Measurements from ENCODE around the gene GPRIN1.

Gene GPRIN1

GRCh38 chr5:176633598-176633997 is 23.6 kb upstream of the GPRIN1 start:
- TF ChIP-seq GATA3 (IDR thresholded peaks at IDR 0.05; ENCODE audit: low read depth, low read length) (no peak), GATA2 (IDR thresholded peaks at IDR 0.05; ENCODE audit: low read depth, low read length) (no peak)

GRCh38 chr5:176632745-176633144 is 22.8 kb upstream of the GPRIN1 start:
- TF ChIP-seq GATA3 (IDR thresholded peaks at IDR 0.05; ENCODE audit: low read depth, low read length), result no peak
- TF ChIP-seq GATA2 (IDR thresholded peaks at IDR 0.05; ENCODE audit: low read depth, low read length), result no peak

- TF ChIP-seq GATA3 (IDR thresholded peaks at IDR 0.05; ENCODE audit: low read depth, low read length) (no peak), GATA2 (IDR thresholded peaks at IDR 0.05; ENCODE audit: low read depth, low read length) (no peak)
Measured at GRCh38 chr5:176631383-176632200, 21.6 kb upstream of the GPRIN1 start.

- no peak for TF ChIP-seq GATA3 (IDR thresholded peaks at IDR 0.05; ENCODE audit: low read depth, low read length)
- no peak for TF ChIP-seq GATA2 (IDR thresholded peaks at IDR 0.05; ENCODE audit: low read depth, low read length)
Measured at GRCh38 chr5:176630681-176631222, 20.8 kb upstream of the GPRIN1 start.

- no peak for TF ChIP-seq GATA2 (IDR thresholded peaks at IDR 0.05; ENCODE audit: low read depth, low read length)
- TF ChIP-seq GATA3 (IDR thresholded peaks at IDR 0.05; ENCODE audit: low read depth, low read length), result no peak
Measured at GRCh38 chr5:176629853-176630680, 20.1 kb upstream of the GPRIN1 start, which contains the start of the genes EIF4E1B and SNCB. TSS of gene EIF4E1B (plus strand) at chr5:176630675. CDS start at chr5:176642788, 12,113 bp downstream. TSS of gene SNCB (minus strand) at chr5:176630534. CDS start at chr5:176629654, 880 bp downstream.

GRCh38 chr5:176629317-176629852 is 19.4 kb upstream of the GPRIN1 start:
- TF ChIP-seq GATA3 (IDR thresholded peaks at IDR 0.05; ENCODE audit: low read depth, low read length) (no peak), GATA2 (IDR thresholded peaks at IDR 0.05; ENCODE audit: low read depth, low read length) (no peak)

GRCh38 chr5:176628406-176629228 is 18.7 kb upstream of the GPRIN1 start:
- TF ChIP-seq GATA2 (IDR thresholded peaks at IDR 0.05; ENCODE audit: low read depth, low read length) (no peak), GATA3 (IDR thresholded peaks at IDR 0.05; ENCODE audit: low read depth, low read length) (no peak)

- TF ChIP-seq GATA3 (IDR thresholded peaks at IDR 0.05; ENCODE audit: low read depth, low read length) (no peak), GATA2 (IDR thresholded peaks at IDR 0.05; ENCODE audit: low read depth, low read length) (no peak)
Measured at GRCh38 chr5:176627582-176627981, 17.6 kb upstream of the GPRIN1 start.

GRCh38 chr5:176626876-176627236 is 16.9 kb upstream of the GPRIN1 start:
- TF ChIP-seq GATA3 (IDR thresholded peaks at IDR 0.05; ENCODE audit: low read depth, low read length), result no peak
- TF ChIP-seq GATA2 (IDR thresholded peaks at IDR 0.05; ENCODE audit: low read depth, low read length), result no peak

- TF ChIP-seq GATA3 (IDR thresholded peaks at IDR 0.05; ENCODE audit: low read depth, low read length), result no peak
- no peak for TF ChIP-seq GATA2 (IDR thresholded peaks at IDR 0.05; ENCODE audit: low read depth, low read length)
Measured at GRCh38 chr5:176625966-176626875, 16.3 kb upstream of the GPRIN1 start.

- no peak for TF ChIP-seq GATA3 (IDR thresholded peaks at IDR 0.05; ENCODE audit: low read depth, low read length)
- TF ChIP-seq GATA2 (IDR thresholded peaks at IDR 0.05; ENCODE audit: low read depth, low read length), result no peak
Measured at GRCh38 chr5:176625512-176625911, 15.6 kb upstream of the GPRIN1 start.

- TF ChIP-seq GATA2 (IDR thresholded peaks at IDR 0.05; ENCODE audit: low read depth, low read length) (no peak), GATA3 (IDR thresholded peaks at IDR 0.05; ENCODE audit: low read depth, low read length) (no peak)
Measured at GRCh38 chr5:176624938-176625337, 15.0 kb upstream of the GPRIN1 start.

Data from SH-SY5Y (cell line).